D341Med (cell line): ENCODE measurements around the gene LDLRAD3.
A peak's percentile ranks its signal among the peaks of the same experiment; 100 is the strongest.
"Not testable (repeated sequence)": the region's sequence is repeated elsewhere in the genome, so short reads cannot be mapped to it uniquely, and the experiment has no call there.

ENCODE experiments used
- DNase-seq: peaks from one replicate; pipeline ENCODE4 v3.0.0; 2012; ENCODE audit warnings: low spot score

Gene LDLRAD3

GRCh38 chr11:36019005-36019596, 75.2 kb downstream of the LDLRAD3 start:
- no peak for DNase-seq

- no peak for DNase-seq
Measured at GRCh38 chr11:36019722-36020121, 75.9 kb downstream of the LDLRAD3 start.

GRCh38 chr11:36022882-36023281, 79.0 kb downstream of the LDLRAD3 start:
- DNase-seq: peak; percentile 73

GRCh38 chr11:36023922-36024321, 80.1 kb downstream of the LDLRAD3 start:
- no peak for DNase-seq

- DNase-seq: no peak
Measured at GRCh38 chr11:36024716-36025115, 80.9 kb downstream of the LDLRAD3 start.

- DNase-seq: no peak
Measured at GRCh38 chr11:36026315-36026968, 82.6 kb downstream of the LDLRAD3 start.

GRCh38 chr11:36027731-36028130, 83.9 kb downstream of the LDLRAD3 start:
- no peak for DNase-seq

- no peak for DNase-seq
Measured at GRCh38 chr11:36029616-36030015, 85.8 kb downstream of the LDLRAD3 start.

GRCh38 chr11:36030731-36031281, 86.9 kb downstream of the LDLRAD3 start:
- no peak for DNase-seq

GRCh38 chr11:36033082-36033751, 89.4 kb downstream of the LDLRAD3 start:
- no peak for DNase-seq

- no peak for DNase-seq
Measured at GRCh38 chr11:36033936-36034335, 90.1 kb downstream of the LDLRAD3 start.

- DNase-seq: no peak
Measured at GRCh38 chr11:36034551-36035331, 90.9 kb downstream of the LDLRAD3 start.

GRCh38 chr11:36035454-36035853, 91.6 kb downstream of the LDLRAD3 start:
- no peak for DNase-seq

- no peak for DNase-seq
Measured at GRCh38 chr11:36035999-36036398, 92.1 kb downstream of the LDLRAD3 start.

- DNase-seq: no peak
Measured at GRCh38 chr11:36037031-36037430, 93.2 kb downstream of the LDLRAD3 start.

GRCh38 chr11:36038541-36038940, 94.7 kb downstream of the LDLRAD3 start:
- no peak for DNase-seq

GRCh38 chr11:36039471-36039870, 95.6 kb downstream of the LDLRAD3 start:
- DNase-seq: no peak

GRCh38 chr11:36041988-36042611, 98.2 kb downstream of the LDLRAD3 start:
- no peak for DNase-seq

- no peak for DNase-seq
Measured at GRCh38 chr11:36044636-36045035, 100.8 kb downstream of the LDLRAD3 start.

GRCh38 chr11:36045945-36046344, 102.1 kb downstream of the LDLRAD3 start:
- DNase-seq: not testable (repeated sequence)

- no peak for DNase-seq
Measured at GRCh38 chr11:36046932-36047331, 103.1 kb downstream of the LDLRAD3 start.

GRCh38 chr11:36047344-36047743, 103.5 kb downstream of the LDLRAD3 start:
- no peak for DNase-seq
